ENCODE results near the gene PTPRN. TPM values are rescaled to one million over a fixed set of nuclear protein-coding genes. Genes with fewer than 3 reads are reported as not detected.

Gene PTPRN
- total and polyA plus RNA-seq, 2 of the 8 experiments (the other 6 are each of a cell fraction or from before 2014, with no cell fraction given), result 5.4 to 8.2 TPM

- WGBS, 2 experiments (ENCODE audit: extremely low coverage in 1 of 2, insufficient coverage in 1 of 2, insufficient read length in 1 of 2, insufficient replicate concordance in 2 of 2, low coverage in 1 of 2, low lambda C conversion rate in 2 of 2, missing lambda C conversion rate in 1 of 2), result 76% methylated on average over 12 of the region's 12 CpGs; no CpG with 5 or more reads in 1 of the 2 experiments
- Histone ChIP-seq H3K56ac (replicated peaks; ENCODE audit: insufficient read length, low read depth, low read length) (no peak overlapping the region), H3K18ac (ENCODE audit: extremely low read depth, low read length) (no peak overlapping the region), H3K4me3 (ENCODE audit: extremely low read depth in 1 of 4, insufficient read depth in 2 of 4, low read depth in 3 of 4, low read length in 4 of 4) (no peak overlapping the region), H2BK12ac (ENCODE audit: low read depth, low read length) (peak overlapping the region; percentile 28; the same call in 1 of the 2 replicates), H3K23me2 (ENCODE audit: low read depth, low read length) (no peaks in the 10 kb centered on the region), H2AK5ac (ENCODE audit: low read depth, low read length) (no peak overlapping the region; the same call in 1 of the 2 replicates), H4K91ac (replicated peaks; ENCODE audit: insufficient read length, low read length) (peak overlapping the region; percentile 51), H2BK5ac (ENCODE audit: low read depth, low read length) (peak overlapping the region; percentile 64; the same call in 1 of the 2 replicates), H3K4ac (replicated peaks; ENCODE audit: insufficient read length, low read depth, low read length) (peak overlapping the region; percentile 36), H3K14ac (ENCODE audit: insufficient read length) (no peak overlapping the region), H4K5ac (ENCODE audit: insufficient read length, low read depth, low read length) (no peak overlapping the region), H2BK20ac (ENCODE audit: low read length) (no peak overlapping the region), H3K9me3 (ENCODE audit: insufficient read depth in 2 of 2, low read depth in 1 of 2, low read length in 1 of 2) (no peaks in the 10 kb centered on the region), H3K23ac (ENCODE audit: insufficient read length) (no peak overlapping the region), H4K20me1 (replicated peaks in 1 of 2; ENCODE audit: control insufficient read depth in 1 of 2, insufficient read depth in 2 of 2, low read length in 2 of 2) (peaks cover 0 to 2% of the 10 kb centered on the region in 2 experiments), H3K79me1 (ENCODE audit: low read depth, low read length) (no peaks in the 10 kb centered on the region), H3K79me2 (ENCODE audit: control insufficient read depth in 1 of 2, insufficient read depth in 2 of 2, low read length in 2 of 2) (no peaks in the 10 kb centered on the region), H2BK15ac (ENCODE audit: low read length) (peak overlapping the region; percentile 99; the same call in 1 of the 2 replicates), H3K27me3 (replicated peaks in 1 of 4; ENCODE audit: control insufficient read depth in 3 of 4, extremely low read depth in 1 of 4, insufficient read depth in 3 of 4, low read length in 3 of 4) (no peaks in the 10 kb centered on the region), H3K4me2 (ENCODE audit: insufficient read depth in 1 of 2, low read depth in 2 of 2, low read length in 2 of 2) (peak overlapping the region; percentile 19 to 45; a peak in 3 of 4 replicates), H3K4me1 (replicated peaks in 1 of 4; ENCODE audit: control insufficient read depth in 3 of 4, insufficient read depth in 4 of 4, low read length in 3 of 4) (peaks cover 0 to 10% (median 6%) of the 10 kb centered on the region in 4 experiments; a peak in 6 of 7 replicates), H3K9ac (replicated peaks in 1 of 4; ENCODE audit: extremely low read depth in 1 of 4, low read depth in 3 of 4, low read length in 3 of 4) (no peak overlapping the region), H2AFZ (ENCODE audit: low read length) (no peak overlapping the region), H3K36me3 (ENCODE audit: control insufficient read depth in 2 of 4, insufficient read depth in 4 of 4, low read length in 3 of 4) (peaks cover 0 to 4% (median under 1%) of the 10 kb centered on the region in 4 experiments; a peak in 3 of 8 replicates), H4K8ac (ENCODE audit: extremely low read depth, insufficient read depth, low read length) (no peak overlapping the region), H3K27ac (ENCODE audit: low read depth, low read length) (no peak overlapping the region), H2BK120ac (replicated peaks; ENCODE audit: low read depth, low read length) (no peak overlapping the region)
- FAIRE-seq (no peak), DNase-seq (ENCODE audit: low read depth in 1 of 2, low spot score in 2 of 2) (no peak)
- CTCF ChIA-PET (ENCODE audit: partially characterized antibody), result interaction anchor here (0.6 to 12.1 kb wide), 13 partner anchors 6 to 115 kb away, joined by 3 to 220 read pairs (median 3); partner anchors contain the start of genes GLB1L and STK16
- POLR2A ChIA-PET (ENCODE audit: partially characterized antibody), result interaction anchor here (0.9 to 3.4 kb wide), 8 partner anchors 9 to 80 kb away, joined by 3 to 19 read pairs (median 4); partner anchors contain the start of genes PTPRN, TUBA4A and ZFAND2B
- TF ChIP-seq MAX (IDR thresholded peaks at IDR 0.05) (peak; percentile 23; the same call in 1 of the 2 replicates), POU5F1 (IDR thresholded peaks at IDR 0.05; ENCODE audit: low read depth, low read length) (no peak)
Observed at GRCh38 chr2:219286436-219287115, 22.6 kb downstream of the PTPRN start.
